GM19328 (cell line): ENCODE data around the gene SARS1.

ENCODE experiments used
- ATAC-seq: cut with Tn5 transposase; IDR thresholded peaks from one replicate; pipeline ENCODE4 v1.9.1; 2021; ENCODE audit warnings: mild to moderate bottlenecking, moderate library complexity; ENCODE audit not compliant: unreplicated experiment

Gene SARS1

DNA sequence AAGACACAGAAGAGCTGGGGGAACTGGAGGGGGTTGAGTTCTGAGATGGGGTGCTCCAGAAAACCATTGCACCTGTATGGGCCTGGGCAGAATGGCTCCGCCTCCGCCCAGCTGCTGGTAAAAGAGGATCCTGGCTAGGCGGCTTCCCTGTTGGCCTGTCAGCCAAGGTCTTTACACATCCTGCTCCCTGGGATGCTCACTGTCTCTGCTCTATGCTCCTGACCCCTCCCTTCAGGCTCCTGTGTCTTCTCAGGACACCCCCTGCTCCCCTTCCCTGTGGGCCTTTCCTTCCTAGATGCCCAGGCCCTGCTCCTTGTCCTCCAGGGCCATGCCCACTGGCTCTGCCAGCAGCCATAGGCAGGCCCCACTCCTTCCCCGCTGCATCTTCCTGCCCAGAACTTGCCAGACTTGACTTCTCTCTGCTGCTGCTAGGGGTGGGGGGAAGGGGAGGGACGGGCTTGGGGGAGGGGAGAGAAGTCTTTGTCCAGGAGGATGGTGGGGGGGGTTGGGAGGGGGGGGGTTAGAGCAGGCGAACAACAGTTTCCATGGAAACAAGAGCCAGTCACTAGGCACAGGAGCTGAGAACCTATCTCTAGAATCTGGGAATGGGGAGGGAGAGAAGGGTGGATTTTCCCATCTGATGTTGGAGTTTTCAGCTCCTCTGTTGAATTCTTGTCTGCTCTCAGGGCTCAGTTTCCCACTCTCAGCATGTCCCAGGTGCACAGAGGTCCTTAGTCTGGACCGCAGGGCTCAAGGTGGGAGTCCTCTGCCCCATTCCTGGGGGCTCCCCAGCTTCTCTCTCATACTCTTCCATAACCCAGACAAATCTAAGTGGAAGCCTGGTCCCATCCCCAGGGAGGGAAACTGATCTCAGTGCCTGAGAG, 46.2 kb downstream of the SARS1 start:
- ATAC-seq, result no peak

- ATAC-seq, result no peak
Observed at GRCh38 chr1:109261006-109261405, 47.3 kb downstream of the SARS1 start.

- ATAC-seq, result no peak
Observed at GRCh38 chr1:109261578-109261977, 47.9 kb downstream of the SARS1 start.

DNA sequence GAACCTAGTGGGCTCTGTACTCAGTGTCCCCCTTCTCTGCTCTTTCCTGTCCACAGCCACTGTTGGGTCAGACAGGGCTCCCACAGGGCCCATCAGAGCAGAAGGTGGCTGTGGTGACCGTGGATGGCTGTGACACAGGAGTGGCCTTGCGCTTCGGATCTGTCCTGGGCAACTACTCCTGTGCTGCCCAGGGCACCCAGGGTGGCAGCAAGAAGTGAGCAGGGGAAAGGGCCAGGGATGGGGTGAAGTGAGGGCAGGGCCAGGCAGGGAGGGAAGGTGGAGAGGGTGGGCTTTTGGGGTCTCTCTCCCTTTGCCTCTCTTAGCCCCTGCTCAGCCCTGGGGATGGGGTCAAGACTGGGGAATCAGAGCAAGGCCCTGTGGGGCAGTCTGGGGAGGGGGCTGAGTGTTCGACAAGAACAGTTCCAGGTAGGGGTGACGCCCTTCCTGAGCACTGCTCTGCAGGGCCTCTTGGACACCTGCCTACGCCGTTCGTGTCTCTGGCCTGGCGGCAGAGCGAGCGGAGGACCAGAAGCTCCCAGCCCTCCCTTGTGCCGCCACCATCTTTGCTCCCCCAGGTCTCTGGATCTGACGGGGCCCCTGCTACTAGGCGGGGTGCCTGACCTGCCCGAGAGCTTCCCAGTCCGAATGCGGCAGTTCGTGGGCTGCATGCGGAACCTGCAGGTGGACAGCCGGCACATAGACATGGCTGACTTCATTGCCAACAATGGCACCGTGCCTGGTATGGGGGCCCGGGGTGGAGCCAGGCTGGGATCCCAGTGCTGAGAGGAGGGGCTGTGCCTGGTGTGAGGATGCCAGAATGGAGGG, 48.7 kb downstream of the SARS1 start:
- no peak for ATAC-seq

GRCh38 chr1:109263234-109263596, 49.5 kb downstream of the SARS1 start:
- no peak for ATAC-seq

GRCh38 chr1:109263597-109264378, 50.1 kb downstream of the SARS1 start:
- peak; percentile 82 for ATAC-seq

GRCh38 chr1:109264379-109264755, 50.6 kb downstream of the SARS1 start:
- no peak for ATAC-seq

DNA sequence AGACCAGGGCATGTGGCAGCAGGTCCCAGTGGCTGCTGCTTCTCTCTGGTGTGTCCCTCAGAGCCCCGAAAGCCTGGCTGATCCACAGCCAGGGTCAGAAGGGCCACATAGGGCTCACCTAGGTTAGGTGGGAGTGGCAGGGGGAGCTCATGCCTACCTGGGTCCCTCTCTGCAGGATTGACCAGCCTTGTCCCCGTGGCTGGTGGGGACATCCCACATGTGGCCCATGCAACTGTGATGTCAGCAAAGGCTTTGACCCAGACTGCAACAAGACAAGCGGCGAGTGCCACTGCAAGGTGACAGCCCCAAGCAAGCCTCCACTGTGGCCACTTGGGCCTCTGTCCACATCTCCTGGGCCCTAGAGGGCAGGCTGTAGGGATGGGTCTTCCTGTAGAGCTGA, 51.3 kb downstream of the SARS1 start:
- no peak for ATAC-seq

- ATAC-seq, result no peak
Observed at GRCh38 chr1:109265741-109266330, 52.1 kb downstream of the SARS1 start.

DNA sequence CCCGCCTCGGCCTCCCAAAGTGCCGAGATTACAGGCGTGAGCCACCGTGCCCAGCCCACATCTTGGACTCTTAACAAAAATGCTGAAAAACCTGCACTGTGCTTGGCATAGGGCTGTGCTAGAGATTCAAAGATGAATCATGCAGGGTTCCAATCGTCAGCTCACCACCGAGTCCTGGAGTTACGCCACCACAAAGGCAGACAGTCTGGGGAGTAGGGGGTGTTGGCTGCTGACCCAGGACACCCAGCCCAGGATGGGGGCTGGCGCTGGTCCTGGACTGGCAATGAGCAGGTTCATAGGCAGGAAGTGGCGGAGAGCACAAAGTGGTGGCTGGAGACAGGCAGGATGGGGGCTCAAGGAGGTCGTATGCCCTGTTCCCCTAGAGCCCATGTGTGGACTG, 53.2 kb downstream of the SARS1 start:
- ATAC-seq, result no peak

DNA sequence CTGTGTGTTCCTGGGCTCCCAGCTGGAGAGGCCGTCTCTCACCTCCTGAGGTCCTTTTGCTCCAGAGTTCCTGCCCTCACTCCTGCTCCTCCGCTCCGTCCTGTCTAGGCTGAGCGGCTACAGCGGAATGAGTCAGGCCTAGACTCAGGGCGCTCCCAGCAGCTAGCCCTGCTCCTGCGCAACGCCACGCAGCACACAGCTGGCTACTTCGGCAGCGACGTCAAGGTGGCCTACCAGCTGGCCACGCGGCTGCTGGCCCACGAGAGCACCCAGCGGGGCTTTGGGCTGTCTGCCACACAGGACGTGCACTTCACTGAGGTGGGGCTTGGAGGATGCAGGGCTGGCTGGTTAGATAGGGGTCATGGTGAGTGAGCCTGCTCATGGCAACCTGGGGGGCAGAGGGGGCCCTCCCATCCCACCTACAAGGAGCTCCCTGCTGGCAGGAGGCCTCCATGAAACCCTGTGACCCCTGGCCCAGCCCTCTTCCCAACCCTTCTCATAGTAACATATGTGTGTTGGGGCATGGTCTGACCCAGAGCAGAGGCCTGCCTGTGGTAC, 54.1 kb downstream of the SARS1 start:
- ATAC-seq, result no peak

- ATAC-seq, result no peak
Observed at GRCh38 chr1:109268431-109269211, 54.9 kb downstream of the SARS1 start.

GRCh38 chr1:109269212-109269980, 55.7 kb downstream of the SARS1 start:
- ATAC-seq, result no peak

- ATAC-seq, result no peak
Observed at GRCh38 chr1:109269981-109270622, 56.4 kb downstream of the SARS1 start.

- no peak for ATAC-seq
Observed at GRCh38 chr1:109270623-109271317, 57.1 kb downstream of the SARS1 start.

GRCh38 chr1:109271458-109271857, 57.7 kb downstream of the SARS1 start:
- no peak for ATAC-seq

DNA sequence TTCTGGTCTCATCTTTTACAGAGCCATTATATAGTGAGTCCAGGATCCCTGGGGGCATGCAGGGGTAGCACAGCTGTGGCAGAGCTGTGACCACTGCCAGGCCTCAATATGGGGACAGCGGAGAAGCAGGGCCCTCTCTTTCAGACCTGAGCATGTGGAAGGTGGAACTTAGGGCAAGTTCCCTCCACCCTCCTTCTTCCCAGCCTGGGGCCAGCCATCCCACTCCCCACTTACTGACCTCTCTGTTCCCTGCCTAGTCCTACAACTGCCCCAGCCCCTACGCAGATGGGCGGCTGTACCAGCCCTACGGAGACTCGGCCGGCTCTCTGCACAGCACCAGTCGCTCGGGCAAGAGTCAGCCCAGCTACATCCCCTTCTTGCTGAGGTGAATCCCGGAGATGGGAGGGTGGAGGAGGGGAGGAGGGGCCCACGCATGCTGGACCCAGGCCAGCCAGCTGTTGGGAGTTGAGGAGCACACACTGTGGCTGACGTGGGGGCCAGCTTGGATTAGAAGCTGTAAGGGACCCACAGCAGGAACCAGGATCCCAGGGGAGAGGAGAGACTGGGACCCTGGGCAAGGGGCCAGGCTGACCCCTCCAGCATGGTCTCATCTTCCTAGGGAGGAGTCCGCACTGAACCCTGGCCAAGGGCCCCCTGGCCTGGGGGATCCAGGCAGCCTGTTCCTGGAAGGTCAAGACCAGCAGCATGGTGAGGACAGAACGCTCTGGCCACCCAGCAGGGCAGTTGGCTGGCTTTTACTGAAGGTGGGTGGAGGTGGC, 58.5 kb downstream of the SARS1 start:
- no peak for ATAC-seq
